HCT116 (cell line): ENCODE data around the gene SEPTIN3. TPM values are rescaled to one million over a fixed set of nuclear protein-coding genes. Genes with fewer than 3 reads are reported as not detected.

Experiments
- ATAC-seq: fragments of 200-7000 bp; cut with Tn5 transposase; 2 replicates; pipeline ENCODE4 v1.9.1; 2020; ENCODE audit warnings: mild to moderate bottlenecking, moderate library complexity
- BruUV-seq: library from RNA; stranded (reverse); fragments of 400-500 nt; replicated peaks from 2 replicates; lab custom pipeline; 2021; lab: Mats Ljungman, UMichigan
- CTCF ChIA-PET: fragments of 300-600 bp; sonication (Branson Sonifier 250); formaldehyde crosslinking; loops from one replicate; lab custom pipeline; 2021; ENCODE audit warnings: antibody characterized with exemption; lab: Charles Lee
- POLR2A ChIA-PET: fragments of 300-600, 350-600 bp; sonication (Branson Sonifier 250); formaldehyde crosslinking; loops from one replicate; lab custom pipeline; 2021; ENCODE audit warnings: antibody characterized with exemption; lab: Charles Lee
- RAD21 ChIA-PET, 2 experiments: fragments of 300-600 bp; sonication (Branson Sonifier 250); formaldehyde crosslinking; loops; one replicate each; lab custom pipeline; 2023; ENCODE audit warnings: low total read pairs in 2 of 2; ENCODE audit not compliant: uncharacterized antibody in 2 of 2, unreplicated experiment in 2 of 2, low non-redundant PET in 1 of 2; lab: Charles Lee
- DNase-seq: peaks from one replicate; pipeline ENCODE4 v3.0.0-alpha.2; 2010; ENCODE audit warnings: low read depth, low spot score
- H2AFZ ChIP-seq: fragments of 200-600 bp; shearing (Covaris generic), sonication (generic); 2 replicates; pipeline ENCODE4 v1.6.1; 2017; ENCODE audit warnings: low read depth, mixed run types, mixed read lengths, antibody characterized with exemption, low read length; ENCODE audit not compliant: poor library complexity, severe bottlenecking
- H3K27ac ChIP-seq: 2 replicates; pipeline ENCODE4 v1.5.1; 2012; ENCODE audit warnings: low read depth, low read length
- H3K27me3 ChIP-seq: fragments of 200-600 bp; sonication (generic); 2 replicates; pipeline ENCODE4 v1.6.1; 2016; ENCODE audit warnings: mixed run types, low read length, mixed read lengths; ENCODE audit not compliant: insufficient read depth
- H3K36me3 ChIP-seq, 2 experiments: fragments of 200-500 bp in 1 of 2; fragments of 200-600 bp in 1 of 2; sonication (Bioruptor generic) in 1 of 2; sonication (generic) in 1 of 2; 2 replicates each; pipeline versions ENCODE4 v1.5.1 to v1.6.1; 2014 to 2016; ENCODE audit warnings: low read length in 2 of 2, inconsistent platforms in 1 of 2, mixed read lengths in 1 of 2, mixed run types in 1 of 2; ENCODE audit not compliant: insufficient read depth in 2 of 2, control insufficient read depth in 1 of 2
- H3K4me1 ChIP-seq, 2 experiments: fragments of 200-600 bp in 1 of 2; sonication (generic) in 1 of 2; 2 replicates each; pipeline versions ENCODE4 v1.5.1 to v1.6.1; 2012 to 2017; ENCODE audit warnings: low read length in 2 of 2, inconsistent platforms in 1 of 2, mild to moderate bottlenecking in 1 of 2, mixed read lengths in 1 of 2, mixed run types in 1 of 2, moderate library complexity in 1 of 2; ENCODE audit not compliant: insufficient read depth in 2 of 2, control insufficient read depth in 1 of 2
- H3K4me2 ChIP-seq: fragments of 200-600 bp; sonication (generic); 2 replicates; pipeline ENCODE4 v1.6.1; 2017; ENCODE audit warnings: mixed run types, low read length, mixed read lengths
- H3K4me3 ChIP-seq, 2 experiments: fragments of 200-600 bp in 1 of 2; sonication (generic) in 1 of 2; replicated peaks in 1 of 2; 2 replicates each; pipeline ENCODE4 v1.5.1; 2011 to 2016; ENCODE audit warnings: low read length in 2 of 2, control low read depth in 1 of 2, low read depth in 1 of 2, mild to moderate bottlenecking in 1 of 2, mixed read lengths in 1 of 2, mixed run types in 1 of 2
- H3K79me2 ChIP-seq: fragments of 200-600 bp; sonication (generic); 2 replicates; pipeline ENCODE4 v1.6.1; 2017; ENCODE audit warnings: mild to moderate bottlenecking, mixed run types, low read length, moderate library complexity, mixed read lengths; ENCODE audit not compliant: insufficient read depth
- H3K9ac ChIP-seq: fragments of 200-600 bp; sonication (generic); 2 replicates; pipeline ENCODE4 v1.6.1; 2016; ENCODE audit warnings: low read length, mixed read lengths
- H3K9me2 ChIP-seq: fragments of 200-600 bp; sonication (generic), shearing (Covaris generic); 2 replicates; pipeline ENCODE4 v1.6.1; 2017; ENCODE audit warnings: mixed run types, mild to moderate bottlenecking, moderate library complexity; ENCODE audit not compliant: insufficient read depth
- H3K9me3 ChIP-seq, 2 experiments: fragments of 200-500 bp in 1 of 2; fragments of 200-600 bp in 1 of 2; sonication (Bioruptor generic) in 1 of 2; sonication (generic) in 1 of 2; 2 replicates each; pipeline ENCODE4 v1.6.1; 2014 to 2017; ENCODE audit warnings: low read length in 2 of 2, mixed read lengths in 2 of 2, inconsistent platforms in 1 of 2, low read depth in 1 of 2, mild to moderate bottlenecking in 1 of 2, mixed run types in 1 of 2, moderate library complexity in 1 of 2; ENCODE audit not compliant: control insufficient read depth in 1 of 2, insufficient read depth in 1 of 2
- H4K20me1 ChIP-seq: fragments of 200-600 bp; sonication (generic), shearing (Covaris generic); 2 replicates; pipeline ENCODE4 v1.6.1; 2017; ENCODE audit warnings: mixed run types, mild to moderate bottlenecking, moderate library complexity; ENCODE audit not compliant: insufficient read depth
- EZH2phosphoT487 ChIP-seq: fragments of 200-600 bp; IDR thresholded peaks from 2 replicates; pipeline ENCODE4 v1.6.1; 2018; ENCODE audit warnings: antibody characterized with exemption, borderline replicate concordance
- FOSL1 ChIP-seq: IDR thresholded peaks from 2 replicates; pipeline ENCODE4 v1.6.1; 2012; ENCODE audit warnings: low read depth
- POLR2A ChIP-seq: IDR thresholded peaks from 2 replicates; pipeline ENCODE4 v1.7.0; 2011; ENCODE audit warnings: borderline replicate concordance; ENCODE audit not compliant: insufficient read depth, insufficient read length; ENCODE audit errors: extremely low read depth
- POLR2AphosphoS5 ChIP-seq: IDR thresholded peaks from 2 replicates; pipeline ENCODE4 v1.6.1; 2011; ENCODE audit warnings: mild to moderate bottlenecking, low read depth, low read length, moderate library complexity
- RAD21 ChIP-seq: IDR thresholded peaks from 2 replicates; pipeline ENCODE4 v1.6.1; 2012; ENCODE audit warnings: low read depth, mild to moderate bottlenecking
- SIN3A ChIP-seq: IDR thresholded peaks from 2 replicates; pipeline ENCODE4 v1.6.1; 2012; ENCODE audit warnings: low read depth
- SP1 ChIP-seq: IDR thresholded peaks from 2 replicates; pipeline ENCODE4 v1.6.1; 2012; ENCODE audit warnings: low read depth
- SRF ChIP-seq: IDR thresholded peaks from 2 replicates; pipeline ENCODE4 v1.6.1; 2012; ENCODE audit warnings: low read depth
- YY1 ChIP-seq: IDR thresholded peaks from 2 replicates; pipeline ENCODE4 v1.6.1; 2011; ENCODE audit warnings: low read length, low read depth, moderate library complexity, mild to moderate bottlenecking; ENCODE audit not compliant: insufficient replicate concordance; ENCODE audit errors: extremely low read depth
- ZNF274 ChIP-seq: fragments of 200-500 bp; sonication (Bioruptor generic); IDR thresholded peaks from 2 replicates; pipeline ENCODE4 v1.6.1; 2014; ENCODE audit warnings: mild to moderate bottlenecking, low read depth, low read length, inconsistent platforms
- intact Hi-C: fragments of 100-400 bp; cut with micrococcal nuclease; formaldehyde crosslinking; loops from 2 replicates; pipeline ENCODE4 v1.10.0; 2022
- total RNA-seq: library from RNA; stranded (reverse); gene quantifications from one replicate; pipeline ENCODE4 v1.2.1, GENCODE V29; 2021; ENCODE audit not compliant: unreplicated experiment
- TF ChIP-seq, protein P1 (sequence below): IDR thresholded peaks from 2 replicates; pipeline ENCODE4 v1.6.1; 2012
- TF ChIP-seq, protein P2 (sequence below): IDR thresholded peaks from 2 replicates; pipeline ENCODE4 v1.6.1; 2012; ENCODE audit warnings: low read depth
- TF ChIP-seq, protein P3 (sequence below), 3 experiments: fragments of 200-600 bp in 1 of 3; sonication (generic) in 1 of 3; IDR thresholded peaks in 2 of 3; conservative IDR thresholded peaks in 1 of 3; 2 replicates each; pipeline ENCODE4 v1.5.1; 2012 to 2017; ENCODE audit warnings: low read depth in 2 of 3, low read length in 2 of 3, antibody characterized with exemption in 1 of 3, borderline replicate concordance in 1 of 3, control low read depth in 1 of 3, mild to moderate bottlenecking in 1 of 3, mixed read lengths in 1 of 3, mixed run types in 1 of 3, moderate library complexity in 1 of 3; ENCODE audit not compliant: insufficient read depth in 1 of 3

Gene SEPTIN3
- total RNA-seq, 1 experiment from 2014 or later = 9.3 TPM

DNA sequence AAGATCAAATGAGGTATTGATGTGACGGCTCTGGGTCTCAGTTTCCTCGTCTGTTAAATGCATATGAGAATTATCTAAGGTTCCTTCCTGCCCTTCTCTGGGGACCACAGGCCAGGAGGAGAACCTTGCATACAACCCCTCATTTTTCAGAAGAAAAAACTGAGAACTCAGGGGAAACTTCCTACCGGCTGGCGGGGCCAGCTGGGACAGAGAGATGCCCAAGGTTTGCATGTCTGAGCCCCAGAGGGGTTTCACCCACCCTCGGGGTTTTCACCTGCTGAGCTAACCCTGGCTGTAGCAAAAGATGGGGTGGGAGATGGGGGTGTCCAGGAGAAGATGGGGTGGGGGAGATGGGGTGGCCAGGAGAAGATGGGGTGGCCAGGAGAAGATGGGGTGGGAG lies 46.9 kb upstream of the SEPTIN3 start:
- CTCF ChIA-PET = no interaction called here
- no peak overlapping the region for H3K4me2 ChIP-seq
- H3K36me3 ChIP-seq = no peaks in the 10 kb centered on the region
- no peak overlapping the region for H3K9ac ChIP-seq
- H4K20me1 ChIP-seq = no peaks in the 10 kb centered on the region
- TF ChIP-seq, protein P1, sequence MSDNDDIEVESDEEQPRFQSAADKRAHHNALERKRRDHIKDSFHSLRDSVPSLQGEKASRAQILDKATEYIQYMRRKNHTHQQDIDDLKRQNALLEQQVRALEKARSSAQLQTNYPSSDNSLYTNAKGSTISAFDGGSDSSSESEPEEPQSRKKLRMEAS = no peak
- TF ChIP-seq, protein P2, sequence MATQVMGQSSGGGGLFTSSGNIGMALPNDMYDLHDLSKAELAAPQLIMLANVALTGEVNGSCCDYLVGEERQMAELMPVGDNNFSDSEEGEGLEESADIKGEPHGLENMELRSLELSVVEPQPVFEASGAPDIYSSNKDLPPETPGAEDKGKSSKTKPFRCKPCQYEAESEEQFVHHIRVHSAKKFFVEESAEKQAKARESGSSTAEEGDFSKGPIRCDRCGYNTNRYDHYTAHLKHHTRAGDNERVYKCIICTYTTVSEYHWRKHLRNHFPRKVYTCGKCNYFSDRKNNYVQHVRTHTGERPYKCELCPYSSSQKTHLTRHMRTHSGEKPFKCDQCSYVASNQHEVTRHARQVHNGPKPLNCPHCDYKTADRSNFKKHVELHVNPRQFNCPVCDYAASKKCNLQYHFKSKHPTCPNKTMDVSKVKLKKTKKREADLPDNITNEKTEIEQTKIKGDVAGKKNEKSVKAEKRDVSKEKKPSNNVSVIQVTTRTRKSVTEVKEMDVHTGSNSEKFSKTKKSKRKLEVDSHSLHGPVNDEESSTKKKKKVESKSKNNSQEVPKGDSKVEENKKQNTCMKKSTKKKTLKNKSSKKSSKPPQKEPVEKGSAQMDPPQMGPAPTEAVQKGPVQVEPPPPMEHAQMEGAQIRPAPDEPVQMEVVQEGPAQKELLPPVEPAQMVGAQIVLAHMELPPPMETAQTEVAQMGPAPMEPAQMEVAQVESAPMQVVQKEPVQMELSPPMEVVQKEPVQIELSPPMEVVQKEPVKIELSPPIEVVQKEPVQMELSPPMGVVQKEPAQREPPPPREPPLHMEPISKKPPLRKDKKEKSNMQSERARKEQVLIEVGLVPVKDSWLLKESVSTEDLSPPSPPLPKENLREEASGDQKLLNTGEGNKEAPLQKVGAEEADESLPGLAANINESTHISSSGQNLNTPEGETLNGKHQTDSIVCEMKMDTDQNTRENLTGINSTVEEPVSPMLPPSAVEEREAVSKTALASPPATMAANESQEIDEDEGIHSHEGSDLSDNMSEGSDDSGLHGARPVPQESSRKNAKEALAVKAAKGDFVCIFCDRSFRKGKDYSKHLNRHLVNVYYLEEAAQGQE = no peak
- TF ChIP-seq FOSL1 (no peak), YY1 (no peak), SIN3A (no peak), RAD21 (no peak), SP1 (no peak), POLR2AphosphoS5 (no peak), SRF (no peak), ZNF274 (no peak), POLR2A (no peak), EZH2phosphoT487 (no peak)
- TF ChIP-seq, protein P3, sequence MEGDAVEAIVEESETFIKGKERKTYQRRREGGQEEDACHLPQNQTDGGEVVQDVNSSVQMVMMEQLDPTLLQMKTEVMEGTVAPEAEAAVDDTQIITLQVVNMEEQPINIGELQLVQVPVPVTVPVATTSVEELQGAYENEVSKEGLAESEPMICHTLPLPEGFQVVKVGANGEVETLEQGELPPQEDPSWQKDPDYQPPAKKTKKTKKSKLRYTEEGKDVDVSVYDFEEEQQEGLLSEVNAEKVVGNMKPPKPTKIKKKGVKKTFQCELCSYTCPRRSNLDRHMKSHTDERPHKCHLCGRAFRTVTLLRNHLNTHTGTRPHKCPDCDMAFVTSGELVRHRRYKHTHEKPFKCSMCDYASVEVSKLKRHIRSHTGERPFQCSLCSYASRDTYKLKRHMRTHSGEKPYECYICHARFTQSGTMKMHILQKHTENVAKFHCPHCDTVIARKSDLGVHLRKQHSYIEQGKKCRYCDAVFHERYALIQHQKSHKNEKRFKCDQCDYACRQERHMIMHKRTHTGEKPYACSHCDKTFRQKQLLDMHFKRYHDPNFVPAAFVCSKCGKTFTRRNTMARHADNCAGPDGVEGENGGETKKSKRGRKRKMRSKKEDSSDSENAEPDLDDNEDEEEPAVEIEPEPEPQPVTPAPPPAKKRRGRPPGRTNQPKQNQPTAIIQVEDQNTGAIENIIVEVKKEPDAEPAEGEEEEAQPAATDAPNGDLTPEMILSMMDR (IDR thresholded peaks at IDR 0.05 in 2 of 3, conservative IDR thresholded peaks at IDR 0.05 in 1 of 3; ENCODE audit: borderline replicate concordance in 1 of 3, insufficient read depth in 1 of 3, low read depth in 2 of 3, low read length in 2 of 3) = no peak
- TF ChIP-seq, all 23 proteins: peak for 0
- Histone ChIP-seq H3K9me2 (no peaks in the 10 kb centered on the region), H3K27ac (no peak overlapping the region), H2AFZ (no peak overlapping the region), H3K27me3 (no peaks in the 10 kb centered on the region), H3K79me2 (no peaks in the 10 kb centered on the region), H3K4me1 (peaks cover 9 to 24% of the 10 kb centered on the region in 2 experiments; a peak in 3 of 4 replicates), H3K9me3 (no peaks in the 10 kb centered on the region), H3K4me3 (no peak overlapping the region)
- no peak for DNase-seq
- no TSS peak for BruUV-seq
- no peak for ATAC-seq
- intact Hi-C loops = no loop called here
- ChIA-PET POLR2A (interaction anchor here (0.7 kb wide), 1 partner anchor 14 kb away, joined by 3 read pairs; no protein-coding TSS in a partner anchor), RAD21 (no interaction called here)
